Activated T-helper 1 cell treated with Interleukin-2 at 50 U/mL for 16 hours (primary cell): ENCODE measurements around the gene DLGAP1.

Experiments
- DNase-seq: peaks from one replicate; pipeline ENCODE4 v3.0.0-alpha.2; 2020; ENCODE audit warnings: low read depth

DLGAP1 gene

DNA sequence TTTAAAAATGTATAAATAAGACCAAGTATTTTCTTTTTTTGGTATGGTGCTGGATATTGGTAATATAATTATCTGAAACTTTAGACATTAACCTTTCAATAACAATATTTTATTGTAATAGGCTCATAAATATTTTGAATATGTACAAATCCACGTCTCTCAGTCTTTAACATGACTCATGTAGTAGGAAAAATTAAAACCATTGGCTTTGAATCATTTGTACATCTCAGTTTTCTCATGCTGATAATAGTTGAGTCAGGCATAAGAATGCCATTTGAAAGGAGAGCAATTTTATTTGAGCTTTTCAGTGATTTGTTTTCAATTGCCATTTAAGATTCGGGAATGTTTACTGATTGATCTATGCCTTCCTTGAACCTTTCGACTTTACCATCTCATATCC is 640.3 kb downstream of the DLGAP1 start:
- no peak for DNase-seq

DNA sequence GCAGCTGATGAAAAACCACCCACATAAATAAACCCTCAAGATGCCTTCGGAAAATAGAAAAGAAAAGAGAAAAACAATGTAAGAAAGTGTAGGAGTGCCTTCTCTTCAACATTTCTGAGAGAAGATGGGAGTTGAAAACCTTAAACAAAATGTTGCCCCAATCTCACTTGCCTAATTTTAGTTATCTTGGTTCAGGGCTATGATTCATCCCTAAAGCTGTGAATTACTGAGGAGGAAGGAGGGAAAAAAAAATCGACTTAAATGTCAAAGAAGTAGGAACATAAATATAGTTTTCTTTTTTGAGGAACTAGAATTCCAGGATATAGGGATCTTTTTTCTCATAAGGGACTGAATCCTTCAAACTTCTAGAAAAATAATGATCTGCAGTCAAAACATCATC is 644.8 kb downstream of the DLGAP1 start:
- DNase-seq = no peak

DNA sequence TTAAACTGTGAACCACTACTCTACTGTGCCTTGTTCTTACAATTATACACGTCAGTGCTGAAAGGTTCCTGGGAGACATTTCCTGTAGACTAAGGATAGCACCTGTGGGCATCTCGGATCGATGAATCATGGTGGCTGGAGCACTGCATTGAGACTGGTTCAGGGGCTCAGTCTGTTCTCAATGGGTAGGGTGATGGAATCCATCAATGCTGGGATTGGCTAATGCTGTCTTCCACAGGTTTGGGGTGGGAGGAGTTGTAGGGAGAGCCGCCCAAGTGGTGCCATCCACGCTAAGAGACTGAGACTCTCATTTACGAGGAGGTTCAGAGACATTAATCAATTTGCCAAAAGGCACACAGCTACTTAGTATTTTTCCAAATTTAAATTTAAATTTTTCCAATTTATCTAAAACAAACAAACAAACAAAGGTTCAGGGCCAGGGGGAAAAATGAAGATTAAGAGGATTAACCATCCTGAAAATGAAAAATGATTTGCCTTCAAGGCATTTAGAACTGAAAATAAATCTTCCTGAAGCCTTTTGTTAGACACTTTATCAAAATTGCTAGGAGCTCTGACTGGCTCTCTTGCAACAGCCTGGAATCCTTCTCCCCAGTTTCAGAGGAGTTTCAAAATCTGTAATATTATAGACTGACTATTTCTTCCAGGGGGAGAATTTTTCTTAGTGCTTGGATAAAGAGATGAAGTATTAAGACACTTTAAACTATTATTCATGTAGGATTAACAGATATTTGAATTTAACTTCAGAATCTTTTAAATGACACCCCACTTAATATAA is 645.9 kb downstream of the DLGAP1 start:
- no peak for DNase-seq

GRCh38 chr18:3806656-3807055 is 648.5 kb downstream of the DLGAP1 start:
- no peak for DNase-seq

DNA sequence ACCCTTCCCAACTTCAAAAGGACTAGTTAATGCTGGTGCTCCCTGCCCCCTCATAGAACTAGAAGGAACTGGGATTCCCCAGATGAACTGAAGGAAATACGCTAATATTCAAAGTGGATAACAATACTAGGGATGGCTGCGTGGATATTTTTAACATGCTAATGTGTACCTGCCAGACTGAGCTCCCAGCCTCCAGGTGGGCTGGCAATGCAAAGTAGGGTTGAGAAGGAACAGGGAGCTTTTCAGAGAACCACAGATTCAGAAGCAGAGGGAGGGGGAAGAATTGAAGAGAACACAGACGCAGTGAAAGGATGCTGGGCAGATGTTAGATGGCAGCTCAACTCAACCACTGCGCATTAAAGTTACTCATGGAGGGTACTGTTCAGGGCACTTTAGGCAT is 650.8 kb downstream of the DLGAP1 start:
- DNase-seq = no peak

DNA sequence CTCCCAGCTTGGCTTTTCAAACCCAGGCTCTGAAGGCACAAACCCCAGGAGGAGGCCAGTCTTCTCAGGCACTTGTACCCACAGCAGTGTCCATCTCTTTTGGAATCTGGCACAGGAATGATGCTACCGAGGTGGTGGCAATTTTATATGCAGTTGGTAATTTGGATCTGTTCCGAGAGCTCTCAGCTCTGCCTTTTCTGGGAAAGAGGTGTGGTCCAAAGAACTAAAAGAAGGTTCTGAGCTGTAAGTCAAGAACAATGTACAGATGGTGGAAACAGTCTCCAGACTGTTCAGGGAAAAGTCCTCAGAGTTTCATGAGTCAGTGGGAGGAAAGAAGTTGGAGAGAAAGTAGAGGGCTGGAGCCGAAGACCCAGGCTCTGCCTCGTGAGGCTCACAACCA is 651.8 kb downstream of the DLGAP1 start:
- no peak for DNase-seq

DNA sequence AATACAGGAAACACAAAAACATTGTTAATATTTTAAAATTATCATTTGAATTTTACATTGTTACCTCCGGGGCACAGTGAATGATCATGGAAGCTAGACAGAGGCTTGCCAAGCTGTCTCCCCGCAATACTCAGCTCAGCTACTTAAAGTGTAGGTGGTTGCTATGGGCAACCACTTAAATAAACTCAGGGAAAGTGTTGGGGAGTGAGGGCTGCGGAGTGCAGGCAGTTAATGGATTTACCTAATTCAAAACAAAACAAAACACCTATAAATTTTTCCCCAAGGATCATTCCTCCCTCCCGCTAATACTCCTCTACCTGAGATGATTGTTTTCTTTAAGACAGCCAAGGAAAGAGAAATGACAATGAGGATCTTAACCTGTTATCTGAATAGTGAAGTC is 655.6 kb downstream of the DLGAP1 start:
- DNase-seq = no peak

DNA sequence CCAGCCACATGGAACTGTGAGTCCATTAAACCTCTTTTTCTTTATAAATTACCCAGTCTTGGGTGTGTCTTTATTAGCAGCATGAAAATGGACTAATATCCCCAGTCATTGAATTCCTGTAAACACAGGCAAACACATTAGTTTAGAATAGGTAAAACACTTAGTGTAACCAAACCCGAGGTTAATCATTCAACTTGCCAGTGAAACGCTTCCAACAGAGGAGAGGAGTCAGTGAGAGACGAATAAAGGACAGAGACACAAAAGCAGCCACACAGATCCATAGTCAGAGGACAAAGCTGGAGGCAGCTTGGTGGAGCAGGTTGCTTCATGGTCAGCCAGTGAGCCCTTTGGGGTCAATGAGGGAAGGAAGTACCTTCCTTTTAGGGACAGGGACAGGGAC is 657.1 kb downstream of the DLGAP1 start:
- no peak for DNase-seq

DNA sequence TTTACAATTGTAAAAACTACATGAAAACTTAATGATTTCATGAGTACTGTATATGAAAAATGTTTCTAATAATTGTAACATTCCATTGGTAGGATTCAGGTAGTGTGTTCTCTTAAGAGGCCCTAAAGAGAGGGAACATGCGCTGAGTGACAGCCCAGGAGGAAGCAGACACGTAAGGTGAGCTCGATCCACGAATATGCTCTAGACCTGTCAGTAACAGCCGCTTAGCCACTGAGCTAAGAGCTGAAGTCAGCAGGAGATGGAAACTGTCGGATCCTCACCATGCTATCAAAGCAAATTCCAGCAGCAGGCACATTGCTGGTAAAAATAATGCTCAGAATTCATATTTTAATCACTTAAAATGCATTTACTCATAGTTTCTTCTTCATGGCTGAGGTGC is 658.7 kb downstream of the DLGAP1 start:
- no peak for DNase-seq

- no peak for DNase-seq
These were observed 660.4 kb downstream of the DLGAP1 start for GRCh38 chr18:3794537-3795348.

DNA sequence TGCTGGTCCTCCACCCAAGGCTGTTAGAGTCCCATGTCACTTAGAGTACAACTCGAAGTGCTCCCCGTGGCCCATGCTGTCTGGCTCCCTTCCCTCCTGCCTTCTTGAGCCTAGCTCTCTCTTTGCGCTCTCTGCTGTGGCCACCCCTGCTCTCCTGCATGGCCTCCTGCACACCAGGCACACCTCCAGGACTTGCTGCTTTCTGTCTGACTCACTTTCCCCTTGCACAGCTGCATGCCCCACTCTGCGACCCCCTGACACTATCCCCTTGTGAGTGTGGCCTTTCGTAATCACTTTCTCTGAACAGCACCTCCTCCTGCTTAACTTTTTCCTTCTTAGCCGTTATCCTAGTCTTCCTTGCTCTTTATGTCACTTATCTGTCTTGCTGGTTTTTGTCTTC is 661.6 kb downstream of the DLGAP1 start:
- no peak for DNase-seq

- DNase-seq = no peak
These were observed 662.0 kb downstream of the DLGAP1 start for GRCh38 chr18:3793111-3793510.

GRCh38 chr18:3792711-3793110 is 662.4 kb downstream of the DLGAP1 start:
- DNase-seq = no peak

GRCh38 chr18:3791238-3791637 is 663.9 kb downstream of the DLGAP1 start:
- DNase-seq = no peak

- no peak for DNase-seq
These were observed 664.4 kb downstream of the DLGAP1 start for GRCh38 chr18:3790703-3791102.

- DNase-seq = no peak
These were observed 665.6 kb downstream of the DLGAP1 start for GRCh38 chr18:3789525-3789924.

GRCh38 chr18:3784949-3785348 is 670.2 kb downstream of the DLGAP1 start:
- DNase-seq = no peak

GRCh38 chr18:3782901-3783300 is 672.2 kb downstream of the DLGAP1 start:
- DNase-seq = no peak

GRCh38 chr18:3777719-3778118 is 677.4 kb downstream of the DLGAP1 start:
- no peak for DNase-seq

DNA sequence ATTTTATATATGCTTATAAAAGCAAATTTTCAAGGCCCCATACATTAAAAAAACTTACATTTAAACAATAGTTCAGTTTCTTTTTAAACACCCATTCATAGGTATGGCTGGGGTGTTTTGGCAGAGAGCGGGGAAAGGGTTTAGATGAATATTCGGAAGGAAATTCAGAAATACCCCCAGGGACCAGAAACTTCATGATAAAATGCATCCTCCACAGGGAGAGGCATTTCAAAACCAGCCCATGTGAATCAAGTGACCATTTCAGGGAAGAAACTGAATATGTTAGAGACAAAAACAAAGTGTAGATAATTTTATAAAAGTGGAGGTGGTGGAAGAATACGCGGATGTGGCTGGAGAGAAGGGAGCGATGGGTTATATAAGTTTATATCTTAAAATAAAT is 678.0 kb downstream of the DLGAP1 start:
- no peak for DNase-seq

- no peak for DNase-seq
These were observed 679.1 kb downstream of the DLGAP1 start for GRCh38 chr18:3775996-3776395.

- no peak for DNase-seq
These were observed 681.8 kb downstream of the DLGAP1 start for GRCh38 chr18:3773303-3773702.

DNA sequence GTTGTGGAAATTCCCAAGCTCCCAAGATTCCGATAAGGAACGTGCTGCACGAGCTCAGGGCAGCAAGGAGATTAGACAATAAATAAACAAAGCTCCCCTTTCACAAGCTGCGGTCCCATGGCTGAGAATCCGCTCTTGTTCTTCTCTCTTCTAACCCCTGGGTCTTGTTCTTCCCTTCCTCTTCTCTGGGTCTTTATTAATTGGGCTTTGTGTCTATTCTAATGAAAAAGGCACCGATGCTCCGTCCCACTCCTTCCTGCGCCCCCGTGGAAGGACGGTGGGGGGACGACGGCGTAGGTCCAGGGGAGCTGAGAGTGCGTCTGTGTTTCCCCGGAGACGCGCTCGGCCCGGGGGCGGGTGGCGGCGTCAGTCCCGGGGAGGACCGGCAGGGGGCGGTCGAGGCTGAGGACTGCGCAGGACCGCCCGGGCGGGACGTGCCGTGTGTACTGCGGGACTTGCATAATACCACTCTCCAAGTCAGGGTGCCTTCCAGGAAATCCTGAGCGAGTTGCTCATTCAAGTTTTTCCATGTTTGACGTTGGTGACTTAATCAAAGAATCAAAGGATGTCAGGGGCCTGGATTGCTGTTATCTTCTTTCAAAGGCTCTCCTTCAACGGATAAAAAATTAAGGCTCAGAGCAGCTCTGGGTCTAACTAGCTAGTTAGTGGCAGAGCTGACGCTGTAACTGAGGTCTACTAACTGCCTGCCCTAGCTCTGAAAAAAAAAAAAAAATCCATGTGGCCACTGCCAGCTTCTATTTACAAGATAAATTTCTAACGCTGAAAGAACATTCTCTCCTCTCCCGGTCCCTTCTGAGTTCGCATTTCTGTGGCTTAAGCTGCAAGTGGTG is 683.8 kb downstream of the DLGAP1 start:
- peak; percentile 57 for DNase-seq
